RKO (cell line): ENCODE data around the gene F12.

Source experiments
- DNase-seq: peaks from one replicate; pipeline ENCODE4 v3.0.0-alpha.2; 2016; ENCODE audit warnings: low spot score

The F12 gene

GRCh38 chr5:177446200-177447065 lies 37.1 kb upstream of the F12 start, which contains the start of gene PRR7:
Gene PRR7, plus strand, starts transcription at chr5:177446814. Its CDS starts 8,254 bp downstream, at chr5:177455068.
- DNase-seq, result peak; percentile 80

GRCh38 chr5:177445917-177446199 lies 36.5 kb upstream of the F12 start:
- DNase-seq, result no peak

- DNase-seq, result no peak
These were observed 35.9 kb upstream of the F12 start for GRCh38 chr5:177445052-177445916.

- DNase-seq, result no peak
These were observed 35.0 kb upstream of the F12 start for GRCh38 chr5:177444106-177445051.

GRCh38 chr5:177443144-177443983 lies 34.0 kb upstream of the F12 start:
- DNase-seq, result no peak

- DNase-seq, result no peak
These were observed 32.9 kb upstream of the F12 start for GRCh38 chr5:177442066-177442826.

- no peak for DNase-seq
These were observed 31.8 kb upstream of the F12 start for GRCh38 chr5:177440990-177441780.

GRCh38 chr5:177440211-177440989 lies 31.0 kb upstream of the F12 start:
- no peak for DNase-seq

GRCh38 chr5:177439518-177440053 lies 30.2 kb upstream of the F12 start:
- no peak for DNase-seq

GRCh38 chr5:177438468-177438867 lies 29.1 kb upstream of the F12 start:
- DNase-seq, result no peak

GRCh38 chr5:177437623-177438022 lies 28.3 kb upstream of the F12 start:
- DNase-seq, result no peak

- DNase-seq, result no peak
These were observed 26.6 kb upstream of the F12 start for GRCh38 chr5:177435847-177436536.

GRCh38 chr5:177434942-177435738 lies 25.8 kb upstream of the F12 start:
- no peak for DNase-seq

GRCh38 chr5:177434437-177434836 lies 25.1 kb upstream of the F12 start:
- DNase-seq, result peak; percentile 54

- no peak for DNase-seq
These were observed 24.4 kb upstream of the F12 start for GRCh38 chr5:177433658-177434217.

GRCh38 chr5:177432839-177433657 lies 23.7 kb upstream of the F12 start:
- DNase-seq, result no peak
